Measurements from ENCODE around the gene LARP1B.
"Not testable (repeated sequence)": the region's sequence is repeated elsewhere in the genome, so short reads cannot be mapped to it uniquely, and the experiment has no call there.

LARP1B gene

GRCh38 chr4:128155231-128155855 lies 94.2 kb downstream of the LARP1B start:
- DNase-seq (ENCODE audit: low read depth), result no peak
- TF ChIP-seq CTCF (IDR thresholded peaks at IDR 0.05; ENCODE audit: low read depth, low read length, missing control alignments), result no peak
- no peak overlapping the region for H3K4me3 ChIP-seq (ENCODE audit: low read depth, low read length)

- TF ChIP-seq CTCF (IDR thresholded peaks at IDR 0.05; ENCODE audit: low read depth, low read length, missing control alignments), result no peak
- no peak for DNase-seq (ENCODE audit: low read depth)
- no peak overlapping the region for H3K4me3 ChIP-seq (ENCODE audit: low read depth, low read length)
Measured at GRCh38 chr4:128155874-128156456, 94.9 kb downstream of the LARP1B start.

GRCh38 chr4:128156472-128156871 lies 95.4 kb downstream of the LARP1B start:
- not testable (repeated sequence) for DNase-seq (ENCODE audit: low read depth); H3K4me3 ChIP-seq (ENCODE audit: low read depth, low read length)

GRCh38 chr4:128158894-128159293 lies 97.8 kb downstream of the LARP1B start:
- no peak overlapping the region for H3K4me3 ChIP-seq (ENCODE audit: low read depth, low read length)
- no peak for DNase-seq (ENCODE audit: low read depth)
- TF ChIP-seq CTCF (IDR thresholded peaks at IDR 0.05; ENCODE audit: low read depth, low read length, missing control alignments), result no peak

GRCh38 chr4:128159967-128160366 lies 98.9 kb downstream of the LARP1B start:
- TF ChIP-seq CTCF (IDR thresholded peaks at IDR 0.05; ENCODE audit: low read depth, low read length, missing control alignments), result no peak
- no peak for DNase-seq (ENCODE audit: low read depth)
- no peak overlapping the region for H3K4me3 ChIP-seq (ENCODE audit: low read depth, low read length)

GRCh38 chr4:128161138-128161537 lies 100.0 kb downstream of the LARP1B start:
- TF ChIP-seq CTCF (IDR thresholded peaks at IDR 0.05; ENCODE audit: low read depth, low read length, missing control alignments), result no peak
- DNase-seq (ENCODE audit: low read depth), result no peak
- no peak overlapping the region for H3K4me3 ChIP-seq (ENCODE audit: low read depth, low read length)

- no peak for TF ChIP-seq CTCF (IDR thresholded peaks at IDR 0.05; ENCODE audit: low read depth, low read length, missing control alignments)
- no peak for DNase-seq (ENCODE audit: low read depth)
- no peak overlapping the region for H3K4me3 ChIP-seq (ENCODE audit: low read depth, low read length)
Measured at GRCh38 chr4:128162434-128162833, 101.3 kb downstream of the LARP1B start.

Measured in GM12864 (cell line).